ENCODE results near the gene MUSK.

The MUSK gene

DNA sequence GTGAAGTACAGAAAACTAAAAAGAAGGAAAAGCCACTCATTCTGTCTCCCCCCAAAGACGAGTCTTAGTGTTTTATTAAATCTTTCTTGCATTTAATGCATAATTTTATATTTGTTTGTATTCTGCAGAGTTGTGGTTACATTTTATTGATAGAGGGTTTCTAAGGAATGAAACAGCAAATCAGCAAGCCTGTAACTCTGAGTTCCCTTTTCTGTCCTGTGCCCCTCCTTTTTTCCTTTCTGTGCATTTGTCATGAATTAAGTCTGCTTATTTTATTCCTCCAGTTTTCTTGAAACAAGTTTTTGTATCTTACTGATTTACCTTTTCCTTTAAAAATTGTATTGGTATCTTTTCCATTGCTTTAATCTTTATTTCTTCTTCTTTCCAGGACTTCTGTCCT is 132.8 kb downstream of the MUSK start:
- no peak for DNase-seq (ENCODE audit: low read depth)
- H3K4me3 ChIP-seq (replicated peaks; ENCODE audit: low read depth, low read length) = no peak overlapping the region
- TF ChIP-seq, protein P1, sequence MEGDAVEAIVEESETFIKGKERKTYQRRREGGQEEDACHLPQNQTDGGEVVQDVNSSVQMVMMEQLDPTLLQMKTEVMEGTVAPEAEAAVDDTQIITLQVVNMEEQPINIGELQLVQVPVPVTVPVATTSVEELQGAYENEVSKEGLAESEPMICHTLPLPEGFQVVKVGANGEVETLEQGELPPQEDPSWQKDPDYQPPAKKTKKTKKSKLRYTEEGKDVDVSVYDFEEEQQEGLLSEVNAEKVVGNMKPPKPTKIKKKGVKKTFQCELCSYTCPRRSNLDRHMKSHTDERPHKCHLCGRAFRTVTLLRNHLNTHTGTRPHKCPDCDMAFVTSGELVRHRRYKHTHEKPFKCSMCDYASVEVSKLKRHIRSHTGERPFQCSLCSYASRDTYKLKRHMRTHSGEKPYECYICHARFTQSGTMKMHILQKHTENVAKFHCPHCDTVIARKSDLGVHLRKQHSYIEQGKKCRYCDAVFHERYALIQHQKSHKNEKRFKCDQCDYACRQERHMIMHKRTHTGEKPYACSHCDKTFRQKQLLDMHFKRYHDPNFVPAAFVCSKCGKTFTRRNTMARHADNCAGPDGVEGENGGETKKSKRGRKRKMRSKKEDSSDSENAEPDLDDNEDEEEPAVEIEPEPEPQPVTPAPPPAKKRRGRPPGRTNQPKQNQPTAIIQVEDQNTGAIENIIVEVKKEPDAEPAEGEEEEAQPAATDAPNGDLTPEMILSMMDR (IDR thresholded peaks at IDR 0.05; ENCODE audit: low read length, missing control alignments) = no peak

DNA sequence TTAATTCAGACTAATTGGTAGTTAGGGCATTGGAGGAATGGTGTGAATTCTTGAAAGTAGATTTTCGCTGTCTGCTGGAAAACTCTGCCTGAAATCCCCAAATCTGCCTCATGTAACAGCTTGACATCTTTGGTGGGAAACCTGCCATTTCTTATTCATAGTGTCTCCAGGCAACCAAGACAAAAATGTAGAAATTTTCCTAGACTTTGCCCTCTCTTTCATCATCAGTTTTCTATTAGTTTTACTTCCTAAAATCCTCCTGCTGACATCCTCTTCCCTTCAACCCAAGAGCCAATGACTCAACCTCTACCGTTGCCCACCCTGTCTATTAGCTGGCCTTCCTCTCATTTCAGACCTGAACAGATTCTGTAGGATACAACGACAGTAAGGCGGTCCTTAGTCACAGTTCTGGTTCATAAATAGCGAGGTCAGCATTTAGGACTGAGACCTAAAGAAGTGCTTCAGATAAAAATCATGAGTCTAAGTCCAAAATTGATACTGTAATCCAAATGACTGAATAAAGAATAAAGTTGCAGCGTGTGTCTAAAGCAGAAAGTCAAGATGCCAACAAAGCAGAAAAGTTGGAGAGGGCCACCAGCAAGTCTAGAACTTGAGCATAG is 133.9 kb downstream of the MUSK start:
- DNase-seq (ENCODE audit: low read depth) = peak; percentile 80
- no peak overlapping the region for H3K4me3 ChIP-seq (replicated peaks; ENCODE audit: low read depth, low read length)
- TF ChIP-seq, protein P1 (IDR thresholded peaks at IDR 0.05; ENCODE audit: low read length, missing control alignments) = no peak

DNA sequence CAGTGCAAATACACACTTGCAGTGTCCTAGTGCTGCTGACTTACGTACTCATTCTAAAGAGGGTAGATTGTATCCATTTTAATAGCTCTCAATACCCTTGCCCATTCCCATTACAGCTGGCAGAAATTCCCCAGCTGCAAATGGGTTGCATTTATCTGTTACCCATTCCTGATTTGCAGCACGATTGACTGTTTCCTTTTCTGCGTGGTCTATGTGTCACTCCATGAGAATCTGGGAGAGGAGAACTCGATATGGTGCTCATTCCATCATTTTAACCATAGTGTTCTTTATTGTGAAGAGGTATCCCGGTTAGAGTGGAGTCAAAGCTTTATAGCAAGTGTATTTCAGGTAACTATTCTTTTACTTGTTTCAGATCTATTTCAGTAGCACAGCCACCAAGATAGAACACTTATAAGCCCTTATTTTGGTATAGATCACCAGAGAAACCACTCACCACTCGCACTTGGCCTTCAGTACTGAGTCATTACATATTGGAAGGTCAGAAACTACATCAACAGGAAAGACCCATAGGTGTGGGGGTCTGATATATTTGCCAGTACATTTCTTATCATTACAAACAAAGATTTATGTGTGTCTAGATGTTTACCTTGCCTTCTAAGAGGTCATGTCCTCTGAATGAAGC is 139.5 kb downstream of the MUSK start:
- TF ChIP-seq, protein P1 (IDR thresholded peaks at IDR 0.05; ENCODE audit: low read length, missing control alignments) = no peak

DNA sequence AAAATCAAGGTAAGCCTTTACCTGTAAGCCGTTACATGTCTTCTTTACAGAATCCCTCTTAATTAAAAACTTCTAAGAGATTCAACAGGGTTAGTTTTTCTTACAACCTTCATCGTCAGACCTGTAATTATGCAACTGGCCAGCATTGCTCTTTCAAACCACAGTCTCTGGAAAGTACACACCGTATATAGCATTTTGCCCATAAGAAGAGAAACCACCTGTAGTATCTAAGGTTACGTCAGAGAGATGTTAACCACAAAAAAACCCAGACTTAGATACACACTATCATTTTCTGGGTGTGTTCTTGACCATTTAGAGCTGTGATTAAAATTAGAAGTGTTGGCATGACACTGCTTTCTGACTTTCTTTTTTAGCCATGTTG is 140.0 kb downstream of the MUSK start:
- DNase-seq (ENCODE audit: low read depth) = no peak
- TF ChIP-seq, protein P1 (IDR thresholded peaks at IDR 0.05; ENCODE audit: low read length, missing control alignments) = no peak
- no peak overlapping the region for H3K4me3 ChIP-seq (replicated peaks; ENCODE audit: low read depth, low read length)

More for the DNA sequence above, 139.5 kb downstream of the MUSK start:
- DNase-seq (ENCODE audit: low read depth) = no peak
- H3K4me3 ChIP-seq (replicated peaks; ENCODE audit: low read depth, low read length) = no peak overlapping the region

DNA sequence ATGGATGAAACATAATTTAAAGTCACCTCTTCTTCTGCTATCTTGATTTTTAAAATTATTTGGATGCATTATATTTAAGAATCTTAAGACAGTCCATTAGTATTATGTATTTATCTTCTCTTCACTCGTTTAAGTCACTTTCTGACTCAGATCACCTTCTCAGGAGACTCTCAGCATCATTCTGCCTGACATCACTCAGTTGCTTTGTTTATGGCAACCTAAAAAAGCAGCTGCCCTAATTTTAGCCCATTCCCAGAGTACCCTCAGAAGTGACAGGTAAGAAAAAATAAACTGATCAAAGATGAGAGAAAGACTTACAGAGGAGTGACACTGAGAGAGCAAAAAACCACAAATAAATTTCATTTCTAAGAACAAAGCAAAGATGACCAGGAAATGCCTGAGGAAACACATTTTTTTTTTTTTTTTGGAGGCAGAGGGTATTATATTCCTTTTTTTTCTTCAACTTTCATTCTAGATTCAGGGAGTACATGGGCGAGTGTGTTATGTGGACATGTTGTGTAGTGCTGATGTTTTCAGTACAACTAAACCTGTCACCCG is 140.5 kb downstream of the MUSK start:
- DNase-seq (ENCODE audit: low read depth) = no peak
- no peak overlapping the region for H3K4me3 ChIP-seq (replicated peaks; ENCODE audit: low read depth, low read length)
- TF ChIP-seq, protein P1 (IDR thresholded peaks at IDR 0.05; ENCODE audit: low read length, missing control alignments) = no peak

DNA sequence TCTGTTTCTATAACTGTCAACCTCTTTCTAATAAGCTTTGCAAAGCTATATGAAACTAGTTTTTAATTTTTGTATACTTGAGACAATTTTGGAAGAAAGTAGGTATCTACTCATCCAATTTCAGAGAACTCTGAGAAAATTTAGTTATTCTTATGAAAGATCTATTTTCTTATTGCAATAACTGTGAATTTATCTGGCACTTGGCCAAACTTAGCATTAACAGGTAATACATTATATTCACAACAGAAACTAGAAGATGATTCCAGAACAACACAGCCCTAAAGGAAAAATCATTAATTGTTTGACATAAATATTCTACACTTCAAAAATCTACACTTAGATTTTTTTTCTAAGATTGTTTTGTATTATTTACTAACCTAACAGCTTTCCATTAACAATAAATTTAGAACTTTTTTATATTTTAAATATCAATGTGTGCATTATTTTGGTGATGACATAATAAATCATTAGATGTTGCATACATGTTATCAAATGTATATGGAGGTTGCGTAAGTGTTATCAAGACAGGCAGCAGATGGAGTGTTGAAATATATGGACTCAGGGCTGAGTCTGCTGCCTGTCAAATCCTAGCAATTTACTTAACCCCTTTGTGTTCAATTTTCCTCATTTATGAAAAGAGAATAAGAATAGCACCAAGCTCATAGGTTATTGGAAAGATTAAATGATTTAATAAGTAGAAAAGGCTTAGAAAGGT is 141.8 kb downstream of the MUSK start:
- TF ChIP-seq, protein P1 (IDR thresholded peaks at IDR 0.05; ENCODE audit: low read length, missing control alignments) = no peak
- no peak overlapping the region for H3K4me3 ChIP-seq (replicated peaks; ENCODE audit: low read depth, low read length)
- DNase-seq (ENCODE audit: low read depth) = no peak

Data from fibroblast of pulmonary artery (primary cell).